GM23338 (cell line): ENCODE results near the gene KIAA0232. TPM values are rescaled to one million over a fixed set of nuclear protein-coding genes. Genes with fewer than 3 reads are reported as not detected.

Experiments used
- ATAC-seq: fragments of 200-7000 bp; cut with Tn5 transposase; 3 replicates; pipeline ENCODE4 v1.9.1; 2020
- DNase-seq: peaks from one replicate; pipeline ENCODE4 v3.0.0-alpha.2; 2015; ENCODE audit warnings: low spot score
- H2AFZ ChIP-seq: fragments of 200-600 bp; sonication (generic); 2 replicates; pipeline ENCODE4 v1.8.0; 2016; ENCODE audit warnings: antibody characterized with exemption, mild to moderate bottlenecking, moderate library complexity
- H3F3A ChIP-seq: fragments of 200-600 bp; sonication (generic); replicated peaks from 2 replicates; pipeline ENCODE4 v1.8.0; 2017; ENCODE audit warnings: antibody characterized with exemption, mixed run types, low read depth
- H3K27ac ChIP-seq: fragments of 200-600 bp; sonication (generic); 2 replicates; pipeline ENCODE4 v1.6.1; 2016; ENCODE audit warnings: low read depth
- H3K27me3 ChIP-seq: fragments of 200-600 bp; sonication (generic); 2 replicates; pipeline ENCODE4 v1.8.0; 2016; ENCODE audit warnings: mild to moderate bottlenecking, mixed run types, moderate library complexity; ENCODE audit not compliant: insufficient read depth
- H3K36me3 ChIP-seq: fragments of 200-600 bp; sonication (generic); 2 replicates; pipeline ENCODE4 v1.8.0; 2016; ENCODE audit warnings: mild to moderate bottlenecking; ENCODE audit not compliant: insufficient read depth
- H3K4me1 ChIP-seq: fragments of 200-600 bp; sonication (generic); 2 replicates; pipeline ENCODE4 v1.8.0; 2016; ENCODE audit warnings: mild to moderate bottlenecking, moderate library complexity; ENCODE audit not compliant: insufficient read depth
- H3K4me2 ChIP-seq: fragments of 200-600 bp; sonication (generic); 2 replicates; pipeline ENCODE4 v1.7.1; 2017; ENCODE audit warnings: mixed run types
- H3K4me3 ChIP-seq: fragments of 200-600 bp; sonication (generic); 2 replicates; pipeline ENCODE4 v1.6.1; 2016; ENCODE audit warnings: mixed run types
- H3K79me2 ChIP-seq: fragments of 200-600 bp; sonication (generic); replicated peaks from 2 replicates; pipeline ENCODE4 v1.8.0; 2017; ENCODE audit warnings: mild to moderate bottlenecking; ENCODE audit not compliant: insufficient read depth
- H3K9me2 ChIP-seq: fragments of 200-600 bp; sonication (generic); 2 replicates; pipeline ENCODE4 v1.8.0; 2017; ENCODE audit not compliant: insufficient read depth
- H4K20me1 ChIP-seq: fragments of 200-600 bp; sonication (generic); replicated peaks from 2 replicates; pipeline ENCODE4 v1.8.0; 2017; ENCODE audit warnings: mild to moderate bottlenecking; ENCODE audit not compliant: insufficient read depth
- H3K27ac Mint-ChIP-seq: 2 replicates; pipeline ENCODE4 v1.8.0; 2020; ENCODE audit warnings: inconsistent platforms, mild to moderate bottlenecking, moderate library complexity, mixed read lengths
- H3K27me3 Mint-ChIP-seq: 3 replicates; pipeline ENCODE4 v1.8.0; 2022; ENCODE audit warnings: low read depth, mild to moderate bottlenecking, moderate library complexity, mixed read lengths, inconsistent platforms; ENCODE audit not compliant: insufficient read depth, poor library complexity
- H3K36me3 Mint-ChIP-seq: 3 replicates; pipeline ENCODE4 v1.8.0; 2021; ENCODE audit warnings: low read depth, mild to moderate bottlenecking, inconsistent platforms, moderate library complexity, mixed read lengths
- H3K4me1 Mint-ChIP-seq: 3 replicates; pipeline ENCODE4 v1.8.0; 2020; ENCODE audit warnings: mild to moderate bottlenecking, inconsistent platforms, mixed read lengths
- H3K4me3 Mint-ChIP-seq: 3 replicates; pipeline ENCODE4 v1.8.0; 2021; ENCODE audit warnings: moderate library complexity, mild to moderate bottlenecking, inconsistent platforms, mixed read lengths
- H3K9me3 Mint-ChIP-seq: 3 replicates; pipeline ENCODE4 v1.8.0; 2020; ENCODE audit warnings: moderate library complexity, mild to moderate bottlenecking, inconsistent platforms, mixed read lengths
- CREB1 ChIP-seq: fragments of 250-450 bp; sonication (Bioruptor Pico); IDR thresholded peaks from 2 replicates; pipeline ENCODE4 v1.5.0; 2020; ENCODE audit warnings: low read depth, mild to moderate bottlenecking, moderate library complexity
- CTCF ChIP-seq, 2 experiments: fragments of 200-600 bp in 1 of 2; sonication (generic) in 1 of 2; conservative IDR thresholded peaks; 2 replicates each; pipeline versions ENCODE4 v1.5.1 to v1.6.1; 2016 to 2017; ENCODE audit warnings: antibody characterized with exemption in 2 of 2, low read depth in 2 of 2, mild to moderate bottlenecking in 2 of 2, moderate library complexity in 1 of 2
- ETS1 ChIP-seq: IDR thresholded peaks from 2 replicates; pipeline ENCODE4 v1.6.1; 2016; ENCODE audit warnings: antibody characterized with exemption
- EZH2 ChIP-seq: fragments of 200-600 bp; sonication (generic); IDR thresholded peaks from one replicate; pipeline ENCODE4 v1.8.0; 2017; ENCODE audit warnings: antibody characterized with exemption, mild to moderate bottlenecking, low read depth; ENCODE audit not compliant: unreplicated experiment
- EZH2phosphoT487 ChIP-seq: fragments of 200-600 bp; sonication (generic); IDR thresholded peaks from one replicate; pipeline ENCODE4 v1.8.1; 2018; ENCODE audit warnings: antibody characterized with exemption; ENCODE audit not compliant: unreplicated experiment
- JUNB ChIP-seq: IDR thresholded peaks from one replicate; pipeline ENCODE4 v1.6.1; 2016; ENCODE audit warnings: antibody characterized with exemption; ENCODE audit not compliant: unreplicated experiment
- NANOG ChIP-seq: IDR thresholded peaks from 2 replicates; pipeline ENCODE4 v1.6.1; 2016; ENCODE audit warnings: antibody characterized with exemption, borderline replicate concordance
- POLR2AphosphoS5 ChIP-seq: IDR thresholded peaks from 2 replicates; pipeline ENCODE4 v1.6.1; 2016; ENCODE audit warnings: antibody characterized with exemption, low read depth
- REST ChIP-seq: IDR thresholded peaks from one replicate; pipeline ENCODE4 v1.6.1; 2018; ENCODE audit warnings: antibody characterized with exemption; ENCODE audit not compliant: unreplicated experiment
- STAT1 ChIP-seq: IDR thresholded peaks from one replicate; pipeline ENCODE4 v1.6.1; 2016; ENCODE audit warnings: antibody characterized with exemption; ENCODE audit not compliant: unreplicated experiment
- ZNF114 ChIP-seq: fragments of 250-450 bp; sonication (Bioruptor Pico); IDR thresholded peaks from 2 replicates; pipeline ENCODE4 v1.5.0; 2020; ENCODE audit warnings: mild to moderate bottlenecking, moderate library complexity
- ZNF331 ChIP-seq: fragments of 250-450 bp; sonication (Bioruptor Pico); IDR thresholded peaks from 2 replicates; pipeline ENCODE4 v1.5.0; 2020; ENCODE audit warnings: low read depth, mild to moderate bottlenecking, moderate library complexity
- ZNF462 ChIP-seq: fragments of 250-450 bp; sonication (Bioruptor Pico); IDR thresholded peaks from 2 replicates; pipeline ENCODE4 v1.5.0; 2020; ENCODE audit warnings: mild to moderate bottlenecking, moderate library complexity
- polyA plus RNA-seq: library from polyadenylated mRNA; unstranded; fragments of >200 nt; fragmentation: Nextera tagmentation; extraction: Ambion mirVana; gene quantifications from 2 replicates; pipeline ENCODE4 v1.2.1, GENCODE V29; 2016
- total RNA-seq: library from RNA; depleted of rRNA; stranded (reverse); fragments of >200 nt; shearing (Covaris generic); gene quantifications from 2 replicates; pipeline ENCODE4 v1.2.3, GENCODE V29; 2014

Gene KIAA0232
- total and polyA plus RNA-seq, 2 experiments from 2014 or later: 14.3 to 34.9 TPM

GRCh38 chr4:6785572-6785925, 3.0 kb downstream of the KIAA0232 start:
- H3K27me3 ChIP-seq: peaks cover 6% of the 10 kb centered on the region; the same call in 1 of the 2 replicates
- Mint-ChIP-seq H3K9me3 (no peaks in the 10 kb centered on the region), H3K36me3 (peaks cover 3% of the 10 kb centered on the region), H3K4me1 (peaks cover 26% of the 10 kb centered on the region), H3K27ac (no peak overlapping the region), H3K4me3 (no peak overlapping the region), H3K27me3 (no peaks in the 10 kb centered on the region)
- H3K27ac ChIP-seq: no peak overlapping the region
- H3K36me3 ChIP-seq: no peaks in the 10 kb centered on the region
- no peak overlapping the region for H3K4me3 ChIP-seq
- H3K79me2 ChIP-seq: peaks cover 69% of the 10 kb centered on the region
- peaks cover 21% of the 10 kb centered on the region for H3K4me1 ChIP-seq
- no peaks in the 10 kb centered on the region for H3K9me2 ChIP-seq
- TF ChIP-seq ETS1 (no peak), CTCF (conservative IDR thresholded peaks at IDR 0.05; ENCODE audit: low read depth in 2 of 2) (no peak), NANOG (no peak), ZNF331 (CRISPR knock-in tag) (no peak), POLR2AphosphoS5 (no peak), ZNF462 (CRISPR knock-in tag) (no peak), EZH2phosphoT487 (no peak), REST (no peak), ZNF114 (CRISPR knock-in tag) (no peak), JUNB (no peak), STAT1 (no peak), EZH2 (no peak), CREB1 (CRISPR knock-in tag) (no peak)
- peaks cover 48% of the 10 kb centered on the region for H4K20me1 ChIP-seq
- no peak overlapping the region for H2AFZ ChIP-seq
- H3K4me2 ChIP-seq: no peak overlapping the region
- H3F3A ChIP-seq: peaks cover 15% of the 10 kb centered on the region; the same call in 1 of the 2 replicates
- peak; percentile 4; the same call in 2 of the 3 replicates for ATAC-seq
- no peak for DNase-seq
